Psoas muscle (tissue), 8 donors: Measurements from ENCODE around the gene IGSF5. TPM values are rescaled to one million over a fixed set of nuclear protein-coding genes. Genes with fewer than 3 reads are reported as not detected.

Source experiments
- ATAC-seq, 4 donors: fragments of 200-7000 bp; cut with Tn5 transposase; one replicate each; pipeline ENCODE4 v1.9.1; 2020; ENCODE audit warnings: moderate library complexity in 3 of 4, mild to moderate bottlenecking in 2 of 4
- DNase-seq, 2 donors: peaks; one replicate each; pipeline ENCODE4 v3.0.0-alpha.2; 2020
- H3K27ac ChIP-seq: fragments of 200-600 bp; one replicate; pipeline ENCODE4 v1.8.0; 2022
- H3K27me3 ChIP-seq, 3 donors: fragments of 200-600 bp in 1 of 3; one replicate each; pipeline versions ENCODE4 v1.6.1 to v1.8.0; 2013 to 2022; ENCODE audit warnings: low read length in 2 of 3, mild to moderate bottlenecking in 2 of 3, moderate library complexity in 1 of 3; ENCODE audit not compliant: insufficient read depth in 3 of 3
- H3K36me3 ChIP-seq, 2 donors: fragments of 200-600 bp in 1 of 2; one replicate each; pipeline versions ENCODE4 v1.6.1 to v1.8.0; 2013 to 2022; ENCODE audit warnings: low read depth in 1 of 2, mild to moderate bottlenecking in 1 of 2, moderate library complexity in 1 of 2; ENCODE audit not compliant: insufficient read depth in 1 of 2
- H3K4me1 ChIP-seq: fragments of 200-600 bp; one replicate; pipeline ENCODE4 v1.8.0; 2022
- H3K4me3 ChIP-seq: fragments of 200-600 bp; one replicate; pipeline ENCODE4 v1.8.0; 2022; ENCODE audit warnings: mild to moderate bottlenecking
- H3K9me3 ChIP-seq: fragments of 200-600 bp; one replicate; pipeline ENCODE4 v1.8.0; 2022
- WGBS, 3 donors: extraction: QIAGEN DNeasy Blood & Tissue Kit; methylation state at CpG; one replicate each; pipeline versions ENCODE4 v1.1.6 to v1.1.7; 2013; 5-methylcytosine and 5-hydroxymethylcytosine counted together
- intact Hi-C, 2 donors: fragments of 100-400 bp; cut with DNase I; formaldehyde crosslinking; loops; one replicate each; pipeline versions ENCODE4 v1.11.0 to v1.14.2; 2022
- polyA plus RNA-seq, 3 donors: library from polyadenylated mRNA; stranded (reverse); fragments of 200-250 nt; gene quantifications; one replicate each; pipeline ENCODE4 v1.2.3, GENCODE V29; 2013
- total RNA-seq, 4 donors: library from RNA; stranded (reverse); fragmentation: NEBNext Ultra II Directional in 2 of 4; extraction: Animal tissue kit (Norgen Biotek cat#: 25700) in 2 of 4; gene quantifications; one replicate each; pipeline versions ENCODE4 v1.2.1 to v1.2.4, GENCODE V29; 2021 to 2023
- TF ChIP-seq, protein P1 (sequence below): fragments of 200-600 bp; IDR thresholded peaks from one replicate; pipeline ENCODE4 v1.8.0; 2022; ENCODE audit warnings: antibody characterized with exemption
- donor health status: healthy with polysubstance abuse.
- donor health status: DM: no; HTN: no; CAD: no; lungs with moderate emphysema.
- donor health status: Bipolar disorder and iron deficiency.
- donor health status: healthy.
- donor health status: DM: yes; HTN: yes; CAD: no.
- donor health status: DM: no; HTN: no; CAD: no.
- donor health status: DM: no; HTN: no; CAD: no.
- donor health status: DM: yes; HTN: yes; CAD: no.

The IGSF5 gene
- total and polyA plus RNA-seq, 7 donors: not detected

DNA sequence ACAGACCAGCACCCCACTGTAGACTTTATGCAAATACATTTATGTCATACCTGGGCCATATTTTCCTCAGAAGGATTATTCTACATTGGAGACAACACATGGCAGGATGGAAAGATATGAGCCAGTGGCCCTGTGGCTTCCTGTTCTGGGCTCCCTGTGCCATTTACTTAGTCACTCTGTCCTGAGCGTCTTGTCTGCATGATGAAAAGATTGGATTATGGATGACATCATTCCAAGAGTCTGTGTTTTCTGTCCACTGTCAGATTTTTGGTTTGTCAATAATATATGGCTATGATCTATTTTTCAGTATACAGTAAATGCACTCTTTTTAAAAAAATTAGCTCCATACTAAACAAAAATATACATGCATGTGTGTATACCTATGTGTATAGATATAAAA is 30.8 kb downstream of the IGSF5 start:
- no peak for DNase-seq
- no peaks in the 10 kb centered on the region for H3K4me1 ChIP-seq
- no peaks in the 10 kb centered on the region for H3K27me3 ChIP-seq
- intact Hi-C loops: no loop called here
- WGBS, 3 donors: 79 to 85% (median 82%) methylated on average over 1 of the region's 1 CpG
- H3K9me3 ChIP-seq: no peaks in the 10 kb centered on the region
- H3K4me3 ChIP-seq: no peak overlapping the region
- TF ChIP-seq, protein P1, sequence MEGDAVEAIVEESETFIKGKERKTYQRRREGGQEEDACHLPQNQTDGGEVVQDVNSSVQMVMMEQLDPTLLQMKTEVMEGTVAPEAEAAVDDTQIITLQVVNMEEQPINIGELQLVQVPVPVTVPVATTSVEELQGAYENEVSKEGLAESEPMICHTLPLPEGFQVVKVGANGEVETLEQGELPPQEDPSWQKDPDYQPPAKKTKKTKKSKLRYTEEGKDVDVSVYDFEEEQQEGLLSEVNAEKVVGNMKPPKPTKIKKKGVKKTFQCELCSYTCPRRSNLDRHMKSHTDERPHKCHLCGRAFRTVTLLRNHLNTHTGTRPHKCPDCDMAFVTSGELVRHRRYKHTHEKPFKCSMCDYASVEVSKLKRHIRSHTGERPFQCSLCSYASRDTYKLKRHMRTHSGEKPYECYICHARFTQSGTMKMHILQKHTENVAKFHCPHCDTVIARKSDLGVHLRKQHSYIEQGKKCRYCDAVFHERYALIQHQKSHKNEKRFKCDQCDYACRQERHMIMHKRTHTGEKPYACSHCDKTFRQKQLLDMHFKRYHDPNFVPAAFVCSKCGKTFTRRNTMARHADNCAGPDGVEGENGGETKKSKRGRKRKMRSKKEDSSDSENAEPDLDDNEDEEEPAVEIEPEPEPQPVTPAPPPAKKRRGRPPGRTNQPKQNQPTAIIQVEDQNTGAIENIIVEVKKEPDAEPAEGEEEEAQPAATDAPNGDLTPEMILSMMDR: no peak
- no peak for ATAC-seq
- H3K36me3 ChIP-seq: no peaks in the 10 kb centered on the region
- H3K27ac ChIP-seq: no peak overlapping the region

DNA sequence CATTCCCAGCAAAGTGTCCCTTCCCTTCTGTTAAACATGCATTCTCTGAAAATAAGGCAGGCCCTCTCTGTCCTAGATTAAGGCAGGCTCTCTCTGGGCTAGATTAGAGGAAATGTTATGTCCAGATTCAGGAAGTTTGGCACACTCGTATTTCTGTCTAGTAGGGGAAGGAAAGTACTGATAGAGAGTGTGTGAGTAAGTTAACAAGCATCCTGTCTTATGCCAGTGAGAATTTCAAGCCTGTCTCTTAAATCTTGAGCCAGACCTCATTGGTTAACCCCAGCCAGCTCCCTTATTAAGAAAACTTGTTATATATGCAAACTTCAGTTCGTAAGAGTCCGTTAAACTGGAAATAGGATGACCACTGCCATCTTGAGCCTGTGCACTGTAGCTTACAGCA is 31.6 kb downstream of the IGSF5 start:
- Histone ChIP-seq H3K9me3 (no peaks in the 10 kb centered on the region), H3K4me1 (no peaks in the 10 kb centered on the region), H3K27me3 (no peaks in the 10 kb centered on the region), H3K4me3 (no peak overlapping the region), H3K36me3 (no peaks in the 10 kb centered on the region), H3K27ac (no peak overlapping the region)
- WGBS, 3 donors: 42 to 54% (median 45%) methylated on average over 3 of the region's 3 CpGs
- TF ChIP-seq, protein P1: no peak
- intact Hi-C loops: no loop called here
- DNase-seq (no peak), ATAC-seq (no peak)

DNA sequence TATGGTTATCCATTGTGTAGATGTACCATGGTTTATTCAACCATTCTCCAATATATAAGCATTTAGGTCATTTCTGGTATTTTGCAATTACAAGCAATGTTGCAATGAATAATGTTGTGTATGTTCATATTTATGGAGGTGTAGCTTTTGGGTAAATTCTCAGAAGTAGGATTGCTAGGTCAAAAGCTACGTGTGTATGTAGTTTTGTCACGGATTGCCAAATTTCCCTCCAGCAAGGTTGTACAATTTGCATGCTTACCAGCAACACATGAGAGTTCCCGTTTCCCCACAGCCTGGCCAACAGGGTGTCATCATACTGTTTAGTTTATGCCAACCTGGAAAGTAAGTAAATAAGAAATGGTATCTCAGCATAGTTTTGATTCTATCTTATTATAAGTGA is 36.3 kb downstream of the IGSF5 start:
- Histone ChIP-seq H3K27ac (no peak overlapping the region), H3K4me3 (no peak overlapping the region), H3K4me1 (no peaks in the 10 kb centered on the region), H3K9me3 (no peaks in the 10 kb centered on the region), H3K36me3 (no peaks in the 10 kb centered on the region), H3K27me3 (no peaks in the 10 kb centered on the region)
- TF ChIP-seq, protein P1: no peak
- intact Hi-C loops: no loop called here
- no peak for DNase-seq
- 55 to 89% (median 63%) methylated on average over 3 of the region's 3 CpGs for WGBS, 3 donors
- ATAC-seq: no peak

DNA sequence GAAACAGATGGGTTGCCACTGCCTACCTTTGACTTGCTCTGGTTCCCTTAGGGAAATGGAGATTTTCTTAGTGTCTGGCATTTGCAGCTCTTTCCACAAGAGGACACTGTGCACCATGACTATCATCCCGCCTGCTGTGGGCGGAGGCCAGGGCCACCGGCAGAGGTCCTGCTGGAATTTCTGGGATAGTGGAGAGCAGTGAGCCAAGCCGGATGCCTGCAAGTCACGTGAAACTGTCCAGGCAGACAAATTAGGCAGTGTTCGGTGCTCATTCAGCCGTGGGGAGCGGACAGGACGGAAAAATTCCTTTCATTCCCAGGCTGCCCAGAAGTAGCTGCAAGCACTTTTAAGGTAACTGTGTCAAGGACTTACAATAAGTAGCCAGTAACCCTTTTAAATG is 43.4 kb downstream of the IGSF5 start:
- no peak overlapping the region for H3K4me3 ChIP-seq
- intact Hi-C loops: no loop called here

DNA sequence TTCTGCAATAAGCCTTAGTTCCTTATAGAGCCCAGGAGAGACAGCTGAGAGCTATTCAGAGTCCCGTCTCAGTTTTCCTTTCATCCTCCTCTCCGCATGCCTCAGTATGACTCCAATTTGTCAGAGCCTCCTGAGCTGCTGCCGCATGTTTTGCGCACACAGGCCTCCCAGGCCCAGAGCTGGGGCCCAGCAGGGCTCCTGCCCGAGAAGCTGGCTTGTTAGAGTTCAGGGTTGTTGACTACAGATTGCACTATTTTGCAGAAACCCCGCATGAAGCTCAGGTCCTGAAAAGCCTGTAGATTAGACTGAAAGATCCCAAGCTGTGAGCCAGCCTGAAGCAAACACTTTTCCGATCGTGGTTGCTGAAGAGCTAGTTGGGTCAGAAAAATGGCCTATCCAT is 51.5 kb downstream of the IGSF5 start:
- Histone ChIP-seq H3K9me3 (no peaks in the 10 kb centered on the region), H3K36me3 (no peaks in the 10 kb centered on the region), H3K27me3 (no peaks in the 10 kb centered on the region), H3K27ac (no peak overlapping the region), H3K4me1 (no peaks in the 10 kb centered on the region), H3K4me3 (no peak overlapping the region)
- intact Hi-C loops: no loop called here
- 86 to 89% (median 87%) methylated on average over 8 of the region's 8 CpGs for WGBS, 3 donors
- DNase-seq: no peak
- TF ChIP-seq, protein P1: no peak
- no peak for ATAC-seq

More for the DNA sequence above, 43.4 kb downstream of the IGSF5 start:
- TF ChIP-seq, protein P1: peak; percentile 36
- no peaks in the 10 kb centered on the region for H3K27me3 ChIP-seq
- DNase-seq (peak; percentile 47 to 67), ATAC-seq (peak in 3 of 4 donors; percentile 51 to 84 (median 54))
- no peak overlapping the region for H3K27ac ChIP-seq
- no peaks in the 10 kb centered on the region for H3K36me3 ChIP-seq
- no peaks in the 10 kb centered on the region for H3K9me3 ChIP-seq
- H3K4me1 ChIP-seq: no peaks in the 10 kb centered on the region
- 3 to 6% (median 4%) methylated on average over 9 of the region's 9 CpGs for WGBS, 3 donors
